ENCODE results near the gene IFNG.

The IFNG gene

DNA sequence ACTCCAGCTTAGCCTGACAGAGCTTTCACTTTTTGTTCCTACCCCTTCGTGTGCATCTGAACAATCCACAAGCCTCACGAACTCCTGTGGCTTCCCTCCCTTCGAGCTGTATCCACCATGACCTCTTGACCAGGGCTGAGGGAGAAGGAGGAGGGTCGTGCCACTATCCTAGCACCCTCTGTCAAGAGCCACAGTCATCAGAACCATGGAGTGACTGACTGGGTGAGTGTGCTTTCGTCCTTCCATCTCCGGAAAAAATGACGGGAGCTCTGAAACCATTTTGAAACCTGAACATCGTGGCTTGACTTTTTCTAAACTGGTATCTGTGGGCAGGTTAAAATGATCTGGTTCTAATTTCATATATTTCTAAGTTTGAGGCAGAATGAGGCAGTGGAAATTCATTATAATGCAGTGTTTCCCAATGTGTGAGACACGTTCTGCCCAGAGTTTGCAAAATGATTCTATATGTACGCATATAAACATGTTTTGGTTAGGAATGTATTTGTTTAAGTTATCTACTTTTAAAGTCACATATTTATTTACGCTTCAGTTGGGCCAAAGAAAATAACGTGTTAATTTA is 39.1 kb upstream of the IFNG start:
- TF ChIP-seq, protein P1, sequence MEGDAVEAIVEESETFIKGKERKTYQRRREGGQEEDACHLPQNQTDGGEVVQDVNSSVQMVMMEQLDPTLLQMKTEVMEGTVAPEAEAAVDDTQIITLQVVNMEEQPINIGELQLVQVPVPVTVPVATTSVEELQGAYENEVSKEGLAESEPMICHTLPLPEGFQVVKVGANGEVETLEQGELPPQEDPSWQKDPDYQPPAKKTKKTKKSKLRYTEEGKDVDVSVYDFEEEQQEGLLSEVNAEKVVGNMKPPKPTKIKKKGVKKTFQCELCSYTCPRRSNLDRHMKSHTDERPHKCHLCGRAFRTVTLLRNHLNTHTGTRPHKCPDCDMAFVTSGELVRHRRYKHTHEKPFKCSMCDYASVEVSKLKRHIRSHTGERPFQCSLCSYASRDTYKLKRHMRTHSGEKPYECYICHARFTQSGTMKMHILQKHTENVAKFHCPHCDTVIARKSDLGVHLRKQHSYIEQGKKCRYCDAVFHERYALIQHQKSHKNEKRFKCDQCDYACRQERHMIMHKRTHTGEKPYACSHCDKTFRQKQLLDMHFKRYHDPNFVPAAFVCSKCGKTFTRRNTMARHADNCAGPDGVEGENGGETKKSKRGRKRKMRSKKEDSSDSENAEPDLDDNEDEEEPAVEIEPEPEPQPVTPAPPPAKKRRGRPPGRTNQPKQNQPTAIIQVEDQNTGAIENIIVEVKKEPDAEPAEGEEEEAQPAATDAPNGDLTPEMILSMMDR (IDR thresholded peaks at IDR 0.05; ENCODE audit: insufficient read depth, low read depth, low read length, missing control alignments): no peak
- H3K4me3 ChIP-seq (ENCODE audit: low read length): no peak overlapping the region
- DNase-seq (ENCODE audit: low read depth): no peak

DNA sequence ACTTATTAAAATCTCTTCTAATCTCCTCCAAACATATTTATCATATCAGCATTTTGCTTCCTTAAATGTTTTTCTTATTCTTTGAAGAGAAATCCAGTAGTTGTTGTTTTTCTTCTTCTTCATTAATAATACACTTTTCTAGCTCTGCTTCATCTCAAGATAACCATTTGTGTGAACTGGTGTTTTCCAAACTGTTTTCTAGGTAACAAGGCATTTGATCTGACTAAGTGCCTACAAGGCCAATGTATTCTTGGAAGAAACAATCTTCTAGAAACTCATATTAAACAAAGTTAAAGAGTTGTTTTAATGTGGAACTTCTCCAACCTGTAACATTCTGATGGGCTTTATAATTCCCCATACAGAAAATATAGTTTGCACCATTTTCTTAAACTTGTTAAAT is 30.8 kb upstream of the IFNG start:
- DNase-seq (ENCODE audit: low read depth): no peak
- no peak overlapping the region for H3K4me3 ChIP-seq (ENCODE audit: low read length)
- TF ChIP-seq, protein P1 (IDR thresholded peaks at IDR 0.05; ENCODE audit: insufficient read depth, low read depth, low read length, missing control alignments): no peak

DNA sequence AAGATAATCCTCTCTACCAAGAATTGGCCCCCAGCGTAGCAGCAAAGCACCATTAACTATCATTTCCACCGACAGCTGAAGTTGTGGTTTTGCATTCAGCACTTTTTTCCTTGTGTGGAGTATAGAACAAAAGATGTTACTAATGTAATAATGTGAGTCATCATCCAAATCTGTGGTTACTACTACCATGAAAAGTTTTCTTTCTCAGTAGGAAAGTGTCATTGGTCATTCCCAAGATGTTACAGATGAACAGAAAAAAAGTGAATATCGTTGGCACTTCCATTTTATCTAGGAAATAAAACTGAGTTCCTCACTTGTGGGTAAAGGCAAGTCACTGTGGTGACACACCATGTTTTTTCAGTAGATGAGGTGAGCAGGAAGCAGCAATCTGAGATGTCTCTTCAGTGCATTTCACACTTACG is 30.3 kb upstream of the IFNG start:
- DNase-seq (ENCODE audit: low read depth): peak; percentile 75
- TF ChIP-seq, protein P1 (IDR thresholded peaks at IDR 0.05; ENCODE audit: insufficient read depth, low read depth, low read length, missing control alignments): no peak
- H3K4me3 ChIP-seq (ENCODE audit: low read length): no peak overlapping the region

DNA sequence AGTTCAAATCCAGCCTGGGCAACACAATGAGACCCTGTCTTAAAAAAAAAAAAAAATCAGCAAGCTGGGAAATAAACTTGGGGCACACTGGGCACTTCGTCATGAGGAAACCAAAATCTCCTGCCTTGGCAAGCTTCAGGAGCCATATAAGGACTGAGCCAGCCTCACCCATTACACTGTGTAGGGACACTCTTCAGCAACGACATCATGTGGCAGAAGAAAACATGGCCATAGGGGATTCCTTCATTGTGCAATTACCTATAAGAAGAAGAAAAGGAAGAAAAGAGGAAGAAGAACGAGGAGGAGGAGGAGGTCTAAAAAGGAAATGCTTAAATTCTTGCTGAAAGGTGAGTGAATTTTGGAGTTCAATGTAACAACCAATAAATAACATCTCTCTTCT is 26.1 kb upstream of the IFNG start:
- TF ChIP-seq, protein P1 (IDR thresholded peaks at IDR 0.05; ENCODE audit: insufficient read depth, low read depth, low read length, missing control alignments): no peak
- H3K4me3 ChIP-seq (ENCODE audit: low read length): no peak overlapping the region
- DNase-seq (ENCODE audit: low read depth): no peak

DNA sequence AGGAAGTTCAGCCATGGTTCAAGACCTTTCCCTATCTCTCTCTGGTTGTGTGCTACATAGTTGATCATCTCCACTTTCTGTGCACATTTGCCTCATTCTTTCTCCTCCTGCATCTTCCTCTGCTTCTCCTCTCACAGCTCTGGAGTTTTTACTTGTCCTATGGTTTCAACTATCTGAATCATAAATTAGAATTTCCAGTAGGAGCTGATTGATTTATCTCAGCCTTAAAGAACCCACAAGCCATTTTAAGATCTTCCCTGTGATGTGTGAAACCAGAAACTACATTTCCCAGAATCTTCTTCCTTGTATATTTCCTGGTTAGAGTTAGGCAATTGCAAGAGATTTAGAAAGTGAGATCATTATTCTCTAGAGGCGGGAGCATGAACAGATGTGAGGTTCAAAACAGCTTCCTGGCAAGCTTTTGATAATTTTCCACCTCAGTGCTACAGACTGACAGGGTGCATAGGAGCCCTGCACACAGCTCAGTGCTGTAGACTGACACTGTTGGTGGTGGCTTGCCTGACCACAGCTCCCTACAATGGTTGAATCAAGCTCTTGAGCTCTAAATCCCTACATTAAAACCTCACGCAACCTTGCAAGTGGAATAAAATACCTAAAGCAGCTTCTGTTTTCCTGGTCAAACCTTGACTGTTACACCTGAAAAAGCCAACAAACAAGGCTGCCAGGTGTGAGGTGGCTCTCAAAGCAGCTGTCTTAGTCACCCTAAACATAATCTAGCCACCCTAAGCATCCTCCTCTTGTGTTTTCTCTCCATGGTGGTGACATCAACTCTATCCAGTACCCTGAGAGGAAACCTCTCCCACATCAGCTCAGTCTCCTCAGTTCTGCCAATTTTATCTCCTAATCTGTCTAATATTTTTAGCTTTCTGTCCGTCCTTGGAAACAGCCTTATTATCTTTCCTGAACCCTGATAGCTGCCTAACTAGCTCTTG is 21.5 kb upstream of the IFNG start:
- no peak overlapping the region for H3K4me3 ChIP-seq (ENCODE audit: low read length)
- peak; percentile 50 for DNase-seq (ENCODE audit: low read depth)
- TF ChIP-seq, protein P1 (IDR thresholded peaks at IDR 0.05; ENCODE audit: insufficient read depth, low read depth, low read length, missing control alignments): no peak

DNA sequence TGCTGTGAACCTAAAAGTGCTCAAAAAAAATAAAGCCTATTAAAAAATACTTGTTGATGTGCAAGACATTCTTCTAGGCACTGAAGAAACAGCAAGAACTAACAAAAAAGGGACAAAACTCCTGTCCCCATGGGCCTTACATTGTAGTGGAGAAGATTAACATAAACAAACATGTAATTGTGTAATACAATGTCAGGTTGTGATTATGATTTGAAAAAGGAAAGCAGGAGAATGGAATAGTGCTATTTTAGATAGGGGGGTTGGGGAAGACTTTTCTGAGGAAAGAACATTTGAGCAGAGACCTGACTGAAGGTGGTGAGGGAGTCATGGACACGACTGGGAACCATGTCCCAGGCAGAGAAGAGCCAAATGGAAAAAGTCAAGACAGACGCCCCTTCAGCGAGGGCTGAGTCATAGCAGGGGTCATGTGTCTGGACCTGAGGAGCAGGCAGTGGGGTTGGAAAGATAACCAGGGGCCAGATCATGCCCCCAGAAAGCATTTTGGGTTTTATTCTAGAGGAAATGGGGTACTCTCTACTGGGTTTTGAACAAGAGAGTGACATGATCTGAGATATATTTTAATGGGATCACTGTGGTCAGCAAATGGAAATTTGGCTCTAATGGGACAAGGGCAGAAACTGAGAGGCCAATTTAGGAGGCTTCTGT is 19.4 kb upstream of the IFNG start:
- no peak overlapping the region for H3K4me3 ChIP-seq (ENCODE audit: low read length)
- DNase-seq (ENCODE audit: low read depth): no peak
- TF ChIP-seq, protein P1 (IDR thresholded peaks at IDR 0.05; ENCODE audit: insufficient read depth, low read depth, low read length, missing control alignments): no peak
